ENCODE measurements around the gene CTAG1A.
"Not testable (repeated sequence)": the region's sequence is repeated elsewhere in the genome, so short reads cannot be mapped to it uniquely, and the experiment has no call there.

The CTAG1A gene

DNA sequence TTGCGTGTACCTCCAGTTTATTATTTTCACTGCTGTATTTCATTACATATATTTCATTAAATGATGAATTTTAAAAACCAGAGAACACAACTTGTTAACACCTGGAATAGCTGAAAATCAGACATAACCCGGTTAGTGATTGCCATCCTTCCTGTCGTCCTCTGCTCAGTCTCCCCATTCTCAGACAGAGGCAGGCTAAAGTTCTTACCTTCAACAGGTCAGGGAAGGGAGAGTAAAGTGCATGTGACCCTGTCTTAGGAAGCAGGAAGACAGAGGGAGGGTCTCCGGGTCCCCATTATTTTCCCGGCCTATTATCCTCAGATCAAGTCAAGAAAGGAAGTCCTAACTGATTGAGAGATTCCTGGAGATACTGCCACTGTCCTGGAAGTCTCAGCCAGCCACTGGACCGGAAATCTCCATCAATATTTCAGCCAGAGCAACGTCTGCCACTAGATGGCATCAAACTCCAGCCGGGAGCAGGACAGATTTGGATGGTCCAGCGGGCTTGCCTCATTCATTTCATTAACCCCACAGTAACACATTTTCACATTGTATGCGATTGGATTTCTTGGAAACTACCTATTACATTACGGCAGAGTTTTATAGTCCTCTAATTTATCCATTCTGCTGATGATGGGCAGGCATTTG, 36.0 kb downstream of the CTAG1A start:
- DNase-seq: not testable (repeated sequence)

DNA sequence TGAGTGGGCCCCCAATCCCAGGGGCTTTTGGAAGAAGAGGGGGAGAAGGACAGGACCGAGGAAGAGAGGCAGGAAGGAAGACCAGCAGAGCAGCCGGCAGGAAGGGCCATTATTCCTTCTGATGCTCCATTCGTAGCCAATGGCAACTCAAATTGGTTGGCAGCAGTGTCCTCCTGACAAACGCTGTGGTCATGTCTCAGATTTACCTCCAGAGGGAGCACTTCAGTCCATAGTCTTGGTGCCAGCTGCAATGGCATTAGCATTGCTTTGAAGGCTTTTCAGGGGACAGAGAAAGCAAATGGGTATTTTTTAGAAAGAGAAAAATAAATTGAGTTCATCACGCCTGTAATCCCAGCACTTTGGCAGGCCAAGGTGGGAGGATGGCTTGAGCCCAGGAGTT, 44.0 kb downstream of the CTAG1A start:
- not testable (repeated sequence) for DNase-seq

- not testable (repeated sequence) for DNase-seq
Measured at GRCh38 chrX:154630949-154631348, 46.0 kb downstream of the CTAG1A start.

DNA sequence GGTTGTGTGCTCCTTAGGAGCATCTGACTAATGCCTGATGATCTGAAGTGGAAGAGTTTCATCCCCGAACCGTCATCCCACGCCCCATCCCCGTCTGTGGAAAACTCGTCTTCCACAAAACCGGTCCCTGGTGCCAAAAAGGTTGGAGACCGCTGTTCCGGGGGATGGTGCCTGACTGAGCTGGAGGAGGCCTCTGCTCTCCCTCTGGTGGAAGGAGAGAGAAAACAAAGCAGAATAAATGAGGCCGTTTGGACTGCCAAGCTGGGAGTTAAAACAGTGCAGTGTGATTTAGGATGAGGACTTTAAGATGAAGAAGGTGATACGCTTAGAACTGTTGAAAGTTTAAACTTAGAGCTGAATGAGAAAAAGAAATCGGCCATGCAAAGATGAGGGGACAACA, 48.7 kb downstream of the CTAG1A start:
- not testable (repeated sequence) for DNase-seq

All from NCI-H524 treated with DMSO at 0.1 percent for 48 hours (cell line).